Ovary (tissue), 3 donors: ENCODE results near the gene ANAPC16.
"Not testable (repeated sequence)": the region's sequence is repeated elsewhere in the genome, so short reads cannot be mapped to it uniquely, and the experiment has no call there.

Experiments used
- EP300 ChIP-seq: sonication (generic); formaldehyde crosslinking; IDR thresholded peaks from one replicate; pipeline ENCODE4 v1.6.1; 2017; ENCODE audit warnings: antibody characterized with exemption
- TF ChIP-seq, protein P1 (sequence below), 3 donors: fragments of 450-650 bp in 2 of 3; fragments of 200-600 bp in 1 of 3; IDR thresholded peaks; one replicate each; pipeline versions ENCODE4 v1.5.1 to v1.8.0; 2016 to 2022; ENCODE audit warnings: antibody characterized with exemption in 3 of 3, mild to moderate bottlenecking in 1 of 3
- donor health status: DM: no; HTN: no; CAD: no.

GRCh38 chr10:72249176-72249862 lies 33.5 kb downstream of the ANAPC16 start:
- TF ChIP-seq, protein P1, sequence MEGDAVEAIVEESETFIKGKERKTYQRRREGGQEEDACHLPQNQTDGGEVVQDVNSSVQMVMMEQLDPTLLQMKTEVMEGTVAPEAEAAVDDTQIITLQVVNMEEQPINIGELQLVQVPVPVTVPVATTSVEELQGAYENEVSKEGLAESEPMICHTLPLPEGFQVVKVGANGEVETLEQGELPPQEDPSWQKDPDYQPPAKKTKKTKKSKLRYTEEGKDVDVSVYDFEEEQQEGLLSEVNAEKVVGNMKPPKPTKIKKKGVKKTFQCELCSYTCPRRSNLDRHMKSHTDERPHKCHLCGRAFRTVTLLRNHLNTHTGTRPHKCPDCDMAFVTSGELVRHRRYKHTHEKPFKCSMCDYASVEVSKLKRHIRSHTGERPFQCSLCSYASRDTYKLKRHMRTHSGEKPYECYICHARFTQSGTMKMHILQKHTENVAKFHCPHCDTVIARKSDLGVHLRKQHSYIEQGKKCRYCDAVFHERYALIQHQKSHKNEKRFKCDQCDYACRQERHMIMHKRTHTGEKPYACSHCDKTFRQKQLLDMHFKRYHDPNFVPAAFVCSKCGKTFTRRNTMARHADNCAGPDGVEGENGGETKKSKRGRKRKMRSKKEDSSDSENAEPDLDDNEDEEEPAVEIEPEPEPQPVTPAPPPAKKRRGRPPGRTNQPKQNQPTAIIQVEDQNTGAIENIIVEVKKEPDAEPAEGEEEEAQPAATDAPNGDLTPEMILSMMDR (IDR thresholded peaks at IDR 0.05), result not testable (repeated sequence)
- not testable (repeated sequence) for TF ChIP-seq EP300
